ENCODE measurements around the gene CATSPERB. TPM values are rescaled to one million over a fixed set of nuclear protein-coding genes. Genes with fewer than 3 reads are reported as not detected.

The CATSPERB gene, protein sequence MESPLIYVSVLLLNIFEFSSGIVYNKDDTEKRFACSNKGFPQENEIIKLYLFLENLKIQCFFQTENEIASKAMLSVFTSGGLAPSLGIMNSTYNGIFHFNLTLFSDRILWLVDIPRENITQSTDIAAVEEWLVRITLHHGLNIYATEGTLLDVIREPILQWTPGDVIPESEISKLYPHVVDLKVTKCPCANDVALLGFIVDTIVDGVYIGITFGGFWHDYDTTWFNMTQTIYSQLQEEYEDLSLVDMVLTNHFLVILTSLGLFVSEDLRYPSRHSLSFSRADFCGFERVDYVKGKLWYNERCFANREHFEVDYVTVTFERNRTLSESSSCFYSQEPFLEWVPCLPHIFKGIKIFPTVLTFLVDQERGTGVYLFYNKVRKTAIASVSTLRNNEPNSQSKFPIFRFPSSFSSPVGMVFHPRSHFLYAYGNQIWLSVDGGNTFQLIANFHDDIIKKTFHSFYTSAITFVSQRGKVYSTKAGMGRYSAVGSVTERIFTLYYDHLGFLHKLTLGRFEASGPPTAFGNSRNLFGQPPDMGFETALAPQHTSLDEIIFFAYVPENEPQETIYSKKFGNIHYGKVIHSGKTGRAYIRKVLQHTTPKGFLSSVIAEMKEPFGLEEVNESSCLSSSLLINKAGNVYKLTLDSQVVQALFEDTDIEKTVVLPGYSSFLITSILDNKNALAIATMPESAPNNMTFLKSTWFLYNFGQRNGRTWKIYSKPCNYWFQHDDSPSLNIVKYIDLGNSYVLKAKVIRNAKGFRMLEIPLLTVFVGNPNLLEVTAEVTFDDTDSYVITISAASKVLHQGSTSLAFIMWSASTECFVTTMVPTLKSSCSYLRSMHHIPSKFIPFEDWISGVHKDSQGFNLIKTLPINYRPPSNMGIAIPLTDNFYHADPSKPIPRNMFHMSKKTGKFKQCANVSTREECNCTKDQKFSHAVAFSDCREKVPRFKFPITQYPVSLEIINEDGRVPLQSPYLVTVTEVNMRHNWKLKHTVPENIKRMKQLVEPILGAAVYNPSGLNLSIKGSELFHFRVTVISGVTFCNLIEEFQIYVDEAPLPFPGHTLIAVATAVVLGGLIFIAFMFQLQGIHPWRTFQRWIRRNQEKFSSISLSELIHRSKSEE
- not detected in 2 replicates for total RNA-seq

DNA sequence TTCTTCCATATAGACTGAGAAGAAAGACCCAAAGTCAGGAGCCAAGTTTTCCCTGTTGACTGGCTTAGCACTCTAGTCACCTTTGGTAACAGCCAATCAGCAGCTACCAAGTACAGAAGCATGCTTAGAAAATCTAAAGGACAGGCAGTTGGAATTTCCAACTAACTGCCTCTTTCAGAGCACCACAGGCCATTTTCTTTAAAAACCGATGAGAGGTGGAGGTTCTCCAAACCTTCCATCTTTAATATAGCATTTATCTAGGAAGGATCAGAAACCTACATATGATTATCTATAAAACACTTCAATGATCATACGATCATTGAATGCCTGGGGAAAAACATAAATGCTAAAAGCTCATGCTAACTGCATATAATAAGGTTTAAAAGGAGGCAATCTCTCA is at the start of gene CATSPERB:
TSS of gene CATSPERB (minus strand) at position 101 of the 400 bp plus-strand sequence. CDS start 2,607 bp downstream, outside the sequence.

Small RNAs within 50 kb of the gene (small RNA-seq; reads per million reads assigned to genes)
- gene AL133373.1: not detected
- gene POLR3GP1: not detected
- not detected for gene RF00012

Other genes starting within 250 kb of the CATSPERB start
- gene PPP4R3A, start 221.8 kb downstream of the CATSPERB start, total RNA-seq: 40.8 and 49.8 TPM in 2 replicates
- gene TC2N, start 135.4 kb upstream of the CATSPERB start, total RNA-seq: 0.81 and 0.97 TPM in 2 replicates
- gene FBLN5, start 215.6 kb upstream of the CATSPERB start, total RNA-seq: 197 and 215 TPM in 2 replicates

Measured in hair follicle dermal papilla cell (primary cell).